Keratinocyte (primary cell): Measurements from ENCODE around the gene ATP8A2. TPM values are rescaled to one million over a fixed set of nuclear protein-coding genes. Genes with fewer than 3 reads are reported as not detected.

Source experiments
- DNase-seq: peaks from one replicate; pipeline ENCODE4 v3.0.0-alpha.2; 2011; ENCODE audit warnings: low read depth, missing footprints, low spot score
- FAIRE-seq: peaks from 2 replicates; lab custom pipeline; 2011; peaks lifted over from hg19 to GRCh38; lab: Jason Lieb, UNC
- H2AFZ ChIP-seq: 2 replicates; pipeline ENCODE4 v1.6.0; 2012; ENCODE audit warnings: low read length, control low read depth, inconsistent platforms; ENCODE audit not compliant: control insufficient read depth
- H3K27ac ChIP-seq: 2 replicates; pipeline ENCODE4 v1.5.1; 2011; ENCODE audit warnings: low read length; ENCODE audit not compliant: control insufficient read depth, insufficient read depth
- H3K27me3 ChIP-seq: 3 replicates; pipeline ENCODE4 v1.6.0; 2011; ENCODE audit warnings: low read length; ENCODE audit not compliant: control insufficient read depth, insufficient read depth; ENCODE audit errors: extremely low read depth
- H3K36me3 ChIP-seq, 2 experiments: 2 replicates in 1 of 2; 3 replicates in 1 of 2; pipeline ENCODE4 v1.5.1; 2011; ENCODE audit warnings: low read length in 2 of 2, mild to moderate bottlenecking in 1 of 2; ENCODE audit not compliant: control insufficient read depth in 2 of 2, insufficient read depth in 2 of 2; ENCODE audit errors: extremely low read depth in 1 of 2
- H3K4me1 ChIP-seq: 3 replicates; pipeline ENCODE4 v1.5.1; 2011; ENCODE audit warnings: low read length; ENCODE audit not compliant: control insufficient read depth, insufficient read depth; ENCODE audit errors: extremely low read depth
- H3K4me2 ChIP-seq: 3 replicates; pipeline ENCODE4 v1.6.0; 2011; ENCODE audit warnings: low read depth, low read length; ENCODE audit not compliant: control insufficient read depth, insufficient read depth; ENCODE audit errors: extremely low read depth
- H3K4me3 ChIP-seq, 3 experiments: fragments of 200-600 bp in 1 of 3; sonication (generic) in 1 of 3; 2 replicates in 2 of 3; 3 replicates in 1 of 3; pipeline ENCODE4 v1.5.1; 2011 to 2016; ENCODE audit warnings: low read length in 3 of 3, mild to moderate bottlenecking in 3 of 3, control low read depth in 2 of 3, inconsistent platforms in 1 of 3, low read depth in 1 of 3, mixed read lengths in 1 of 3, mixed run types in 1 of 3, moderate library complexity in 1 of 3; ENCODE audit not compliant: control insufficient read depth in 2 of 3, insufficient read depth in 2 of 3; ENCODE audit errors: extremely low read depth in 1 of 3
- H3K79me2 ChIP-seq: 2 replicates; pipeline ENCODE4 v1.6.0; 2012; ENCODE audit warnings: low read length; ENCODE audit not compliant: control insufficient read depth, insufficient read depth
- H3K9ac ChIP-seq: 3 replicates; pipeline ENCODE4 v1.6.0; 2011; ENCODE audit warnings: low read length; ENCODE audit not compliant: control insufficient read depth, insufficient read depth; ENCODE audit errors: extremely low read depth
- H3K9me1 ChIP-seq: 3 replicates; pipeline ENCODE4 v1.6.0; 2011; ENCODE audit warnings: low read length; ENCODE audit not compliant: control insufficient read depth, insufficient read depth; ENCODE audit errors: extremely low read depth
- H3K9me3 ChIP-seq: 2 replicates; pipeline ENCODE4 v1.5.1; 2012; ENCODE audit warnings: low read depth, low read length; ENCODE audit not compliant: control insufficient read depth
- H4K20me1 ChIP-seq: 3 replicates; pipeline ENCODE4 v1.6.0; 2011; ENCODE audit warnings: low read length; ENCODE audit not compliant: control insufficient read depth, insufficient read depth; ENCODE audit errors: extremely low read depth
- CTCF ChIP-seq, 3 experiments: IDR thresholded peaks in 1 of 3; conservative IDR thresholded peaks in 1 of 3; optimal IDR thresholded peaks in 1 of 3; 2 replicates in 2 of 3; 3 replicates in 1 of 3; pipeline versions ENCODE3 to v1.5.1; 2011; ENCODE audit warnings: low read length in 3 of 3, mild to moderate bottlenecking in 3 of 3, moderate library complexity in 2 of 3, control low read depth in 1 of 3, inconsistent platforms in 1 of 3; ENCODE audit not compliant: insufficient read depth in 2 of 3; ENCODE audit errors: extremely low read depth in 1 of 3
- EZH2 ChIP-seq: IDR thresholded peaks from one replicate; pipeline ENCODE4 v1.6.1; 2012; ENCODE audit warnings: inconsistent platforms, mild to moderate bottlenecking, low read length, moderate library complexity
- dilution Hi-C: fragments of 300-500 bp; cut with MboI; formaldehyde crosslinking; loops from one replicate; pipeline ENCODE4 v1.7.0; 2020; ENCODE audit warnings: low sequenced_read_pairs; ENCODE audit not compliant: extremely low pct_ligation_motif_present
- polyA plus RNA-seq, 5 experiments: library from polyadenylated mRNA; depleted of rRNA in 3 of 5; stranded (reverse) in 3 of 5; stranded (forward) in 1 of 5; unstranded in 1 of 5; fragments of >200 nt; gene quantifications; 1 replicate in 1 of 5; 2 replicates in 3 of 5; 3 replicates in 1 of 5; pipeline versions ENCODE4 v1.2.1 to v1.2.3, GENCODE V29; 2011 to 2012; ENCODE audit warnings: missing spikeins in 2 of 5, low read depth in 1 of 5, low replicate concordance in 1 of 5

The ATP8A2 gene
- polyA plus RNA-seq, 1 donor (not counting 4 experiments of a cell fraction or from before 2014, with no cell fraction given): 0.16 TPM

- FAIRE-seq (no peak), DNase-seq (no peak)
- no peak overlapping the region for H3K27ac ChIP-seq
- H3K4me3 ChIP-seq: no peak overlapping the region
- TF ChIP-seq CTCF (optimal IDR thresholded peaks at IDR 0.05 in 1 of 3, IDR thresholded peaks at IDR 0.05 in 1 of 3, conservative IDR thresholded peaks at IDR 0.05 in 1 of 3; ENCODE audit: extremely low read depth in 1 of 3, insufficient read depth in 2 of 3, low read length in 3 of 3) (no peak), EZH2 (no peak)
- H3K4me2 ChIP-seq: no peak overlapping the region
- H3K9me3 ChIP-seq: no peaks in the 10 kb centered on the region
- H3K9ac ChIP-seq: no peak overlapping the region
- no peaks in the 10 kb centered on the region for H4K20me1 ChIP-seq
- peaks cover 5% of the 10 kb centered on the region for H3K4me1 ChIP-seq
- H3K9me1 ChIP-seq: no peaks in the 10 kb centered on the region
- no peaks in the 10 kb centered on the region for H3K79me2 ChIP-seq
- dilution Hi-C loops: no loop called here
- H3K36me3 ChIP-seq: no peaks in the 10 kb centered on the region
- H2AFZ ChIP-seq: no peak overlapping the region
- H3K27me3 ChIP-seq: no peaks in the 10 kb centered on the region
These were observed 391.1 kb downstream of the ATP8A2 start for GRCh38 chr13:25762795-25763377.

GRCh38 chr13:25764378-25764777 is 392.6 kb downstream of the ATP8A2 start:
- H3K9me3 ChIP-seq: no peaks in the 10 kb centered on the region
- FAIRE-seq (no peak), DNase-seq (no peak)
- H3K4me1 ChIP-seq: peaks cover 5% of the 10 kb centered on the region
- H3K9me1 ChIP-seq: no peaks in the 10 kb centered on the region
- no peak overlapping the region for H3K9ac ChIP-seq
- H3K4me2 ChIP-seq: no peak overlapping the region
- H3K79me2 ChIP-seq: no peaks in the 10 kb centered on the region
- H3K27me3 ChIP-seq: no peaks in the 10 kb centered on the region
- no peak overlapping the region for H3K4me3 ChIP-seq
- TF ChIP-seq EZH2: no peak
- no peak for TF ChIP-seq CTCF (optimal IDR thresholded peaks at IDR 0.05 in 1 of 3, IDR thresholded peaks at IDR 0.05 in 1 of 3, conservative IDR thresholded peaks at IDR 0.05 in 1 of 3; ENCODE audit: extremely low read depth in 1 of 3, insufficient read depth in 2 of 3, low read length in 3 of 3)
- no peaks in the 10 kb centered on the region for H3K36me3 ChIP-seq
- no peak overlapping the region for H3K27ac ChIP-seq
- no peaks in the 10 kb centered on the region for H4K20me1 ChIP-seq
- dilution Hi-C loops: no loop called here
- H2AFZ ChIP-seq: no peak overlapping the region
